Endothelial cell of umbilical vein (primary cell): Measurements from ENCODE around the gene DNASE1L1.

Experiments used
- CTCF ChIP-seq, 2 donors: IDR thresholded peaks; 1 replicate in 1 of 2; 2 replicates in 1 of 2; pipeline ENCODE4 v1.5.1; 2011; ENCODE audit warnings: low read length in 2 of 2, mild to moderate bottlenecking in 2 of 2, moderate library complexity in 2 of 2, control low read depth in 1 of 2, inconsistent platforms in 1 of 2, low read depth in 1 of 2; ENCODE audit not compliant: insufficient read depth in 1 of 2; ENCODE audit errors: extremely low read depth in 1 of 2
- JUN ChIP-seq: IDR thresholded peaks from 2 replicates; pipeline ENCODE4 v1.6.1; 2011; ENCODE audit warnings: borderline replicate concordance, low read depth; ENCODE audit not compliant: insufficient read length, insufficient read depth
- MAX ChIP-seq: IDR thresholded peaks from 2 replicates; pipeline ENCODE4 v1.6.1; 2011; ENCODE audit not compliant: insufficient read depth, insufficient read length
- POLR2A ChIP-seq: IDR thresholded peaks from 2 replicates; pipeline ENCODE4 v1.6.1; 2012; ENCODE audit warnings: low read depth, mild to moderate bottlenecking, control low read depth, low read length
- POLR2AphosphoS5 ChIP-seq: IDR thresholded peaks from 2 replicates; pipeline ENCODE4 v1.6.1; 2012; ENCODE audit warnings: low read depth, mild to moderate bottlenecking, control low read depth, low read length, moderate library complexity; ENCODE audit not compliant: insufficient read depth

GRCh38 chrX:154372612-154373022, 36.4 kb downstream of the DNASE1L1 start:
- TF ChIP-seq CTCF (IDR thresholded peaks at IDR 0.05; ENCODE audit: extremely low read depth in 1 of 2, insufficient read depth in 1 of 2, low read depth in 1 of 2, low read length in 2 of 2) (no peak), POLR2AphosphoS5 (no peak), MAX (no peak), JUN (no peak), POLR2A (no peak)
